Activated CD4-positive, alpha-beta T cell treated with anti-CD3 and anti-CD28 coated beads for 48 hours (primary cell): ENCODE results near the gene ERG.

Experiments used
- DNase-seq: peaks from one replicate; pipeline ENCODE4 v3.0.0-alpha.2; 2020

The ERG gene

GRCh38 chr21:38472412-38473108 lies 25.7 kb downstream of the ERG start:
- no peak for DNase-seq

GRCh38 chr21:38471766-38472165 lies 26.5 kb downstream of the ERG start:
- DNase-seq: no peak

- no peak for DNase-seq
Observed at GRCh38 chr21:38470755-38471154, 27.5 kb downstream of the ERG start.

GRCh38 chr21:38469642-38470041 lies 28.6 kb downstream of the ERG start:
- no peak for DNase-seq

- DNase-seq: no peak
Observed at GRCh38 chr21:38468989-38469388, 29.3 kb downstream of the ERG start.

- DNase-seq: no peak
Observed at GRCh38 chr21:38467911-38468310, 30.4 kb downstream of the ERG start.

GRCh38 chr21:38467374-38467773 lies 30.9 kb downstream of the ERG start:
- DNase-seq: no peak

- DNase-seq: no peak
Observed at GRCh38 chr21:38460171-38460742, 38.0 kb downstream of the ERG start.

GRCh38 chr21:38459490-38459889 lies 38.8 kb downstream of the ERG start:
- DNase-seq: no peak

GRCh38 chr21:38455403-38455802 lies 42.9 kb downstream of the ERG start:
- no peak for DNase-seq

- no peak for DNase-seq
Observed at GRCh38 chr21:38454702-38455101, 43.6 kb downstream of the ERG start.

GRCh38 chr21:38454161-38454560 lies 44.1 kb downstream of the ERG start:
- no peak for DNase-seq

GRCh38 chr21:38448671-38449385 lies 49.4 kb downstream of the ERG start:
- DNase-seq: no peak

- DNase-seq: no peak
Observed at GRCh38 chr21:38447611-38448010, 50.7 kb downstream of the ERG start.

GRCh38 chr21:38444691-38445090 lies 53.6 kb downstream of the ERG start:
- no peak for DNase-seq

- no peak for DNase-seq
Observed at GRCh38 chr21:38443110-38443509, 55.2 kb downstream of the ERG start.

GRCh38 chr21:38441153-38441552 lies 57.1 kb downstream of the ERG start:
- DNase-seq: no peak

GRCh38 chr21:38440746-38441145 lies 57.5 kb downstream of the ERG start:
- DNase-seq: no peak

- DNase-seq: no peak
Observed at GRCh38 chr21:38439957-38440356, 58.3 kb downstream of the ERG start.

- no peak for DNase-seq
Observed at GRCh38 chr21:38439426-38439825, 58.9 kb downstream of the ERG start.

GRCh38 chr21:38438462-38438893 lies 59.8 kb downstream of the ERG start:
- no peak for DNase-seq

- no peak for DNase-seq
Observed at GRCh38 chr21:38436341-38436740, 61.9 kb downstream of the ERG start.

- DNase-seq: no peak
Observed at GRCh38 chr21:38434913-38435533, 63.3 kb downstream of the ERG start.

GRCh38 chr21:38433471-38433870 lies 64.8 kb downstream of the ERG start:
- no peak for DNase-seq
